Measurements from ENCODE around the gene DNAJC5. TPM values are rescaled to one million over a fixed set of nuclear protein-coding genes. Genes with fewer than 3 reads are reported as not detected.
A peak's percentile ranks its signal among the peaks of the same experiment; 100 is the strongest.

DNAJC5 gene
- total and polyA plus RNA-seq, 2 donors from 2014 or later = 24.4 to 52.3 TPM

DNA sequence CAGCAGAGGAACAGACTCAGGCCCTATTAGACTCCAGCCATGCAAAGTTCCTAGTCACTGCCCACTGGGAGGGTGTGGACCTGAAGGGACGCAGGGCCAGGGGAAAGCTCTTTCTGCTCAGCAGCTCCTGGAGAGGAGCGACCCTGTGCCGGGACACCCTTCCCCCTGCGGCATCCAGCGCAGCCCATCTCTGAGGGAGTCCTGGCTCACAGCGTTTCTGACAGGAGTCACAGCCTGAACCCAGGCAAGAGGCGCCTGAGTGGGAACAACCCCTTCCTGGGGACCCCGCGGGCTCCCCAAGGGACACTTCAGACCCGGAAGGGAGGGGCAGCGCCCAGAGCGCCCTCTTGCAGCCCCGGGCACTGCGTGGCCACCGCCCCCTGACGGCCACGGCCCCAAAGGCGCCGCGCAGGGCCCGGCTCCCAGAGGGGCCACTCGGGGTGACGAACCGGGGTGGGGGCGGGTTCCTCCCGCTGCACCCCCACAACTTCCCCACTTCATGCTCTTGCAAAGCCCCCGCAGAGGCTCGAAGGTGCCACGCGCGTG lies 60.4 kb downstream of the DNAJC5 start:
- H3K4me1 ChIP-seq (ENCODE audit: control insufficient read depth in 2 of 3, insufficient read depth in 2 of 3, low read depth in 1 of 3, low read length in 3 of 3) = peaks cover 0 to 43% (median 5%) of the 10 kb centered on the region in 3 donors
- H3K36me3 ChIP-seq (ENCODE audit: control insufficient read depth in 2 of 3, insufficient read depth in 3 of 3, low read length in 3 of 3) = no peaks in the 10 kb centered on the region
- peak overlapping the region; percentile 88 to 92 for H3K27ac ChIP-seq (ENCODE audit: low read depth in 2 of 2, low read length in 2 of 2)
- intact Hi-C loops (cut with DNase I) = no loop called here
- DNase-seq (peak in 2 of 5 donors; percentile 51 to 92), FAIRE-seq (no peak)
- TF ChIP-seq, protein P1, sequence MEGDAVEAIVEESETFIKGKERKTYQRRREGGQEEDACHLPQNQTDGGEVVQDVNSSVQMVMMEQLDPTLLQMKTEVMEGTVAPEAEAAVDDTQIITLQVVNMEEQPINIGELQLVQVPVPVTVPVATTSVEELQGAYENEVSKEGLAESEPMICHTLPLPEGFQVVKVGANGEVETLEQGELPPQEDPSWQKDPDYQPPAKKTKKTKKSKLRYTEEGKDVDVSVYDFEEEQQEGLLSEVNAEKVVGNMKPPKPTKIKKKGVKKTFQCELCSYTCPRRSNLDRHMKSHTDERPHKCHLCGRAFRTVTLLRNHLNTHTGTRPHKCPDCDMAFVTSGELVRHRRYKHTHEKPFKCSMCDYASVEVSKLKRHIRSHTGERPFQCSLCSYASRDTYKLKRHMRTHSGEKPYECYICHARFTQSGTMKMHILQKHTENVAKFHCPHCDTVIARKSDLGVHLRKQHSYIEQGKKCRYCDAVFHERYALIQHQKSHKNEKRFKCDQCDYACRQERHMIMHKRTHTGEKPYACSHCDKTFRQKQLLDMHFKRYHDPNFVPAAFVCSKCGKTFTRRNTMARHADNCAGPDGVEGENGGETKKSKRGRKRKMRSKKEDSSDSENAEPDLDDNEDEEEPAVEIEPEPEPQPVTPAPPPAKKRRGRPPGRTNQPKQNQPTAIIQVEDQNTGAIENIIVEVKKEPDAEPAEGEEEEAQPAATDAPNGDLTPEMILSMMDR (IDR thresholded peaks at IDR 0.05; ENCODE audit: borderline replicate concordance, extremely low read depth, insufficient read depth) = peak; percentile 33
- H3K27me3 ChIP-seq (ENCODE audit: control insufficient read depth, insufficient read depth, low read length) = no peaks in the 10 kb centered on the region
- H3K4me3 ChIP-seq (ENCODE audit: low read length in 3 of 3) = peak overlapping the region; percentile 63 to 78 (median 73)
- peak overlapping the region in 2 of 3 donors; percentile 89 to 93 for H3K9ac ChIP-seq (ENCODE audit: low read length in 3 of 3)
- H3K9me3 ChIP-seq (ENCODE audit: control insufficient read depth in 2 of 3, insufficient read depth in 1 of 3, low read length in 3 of 3) = no peaks in the 10 kb centered on the region

DNA sequence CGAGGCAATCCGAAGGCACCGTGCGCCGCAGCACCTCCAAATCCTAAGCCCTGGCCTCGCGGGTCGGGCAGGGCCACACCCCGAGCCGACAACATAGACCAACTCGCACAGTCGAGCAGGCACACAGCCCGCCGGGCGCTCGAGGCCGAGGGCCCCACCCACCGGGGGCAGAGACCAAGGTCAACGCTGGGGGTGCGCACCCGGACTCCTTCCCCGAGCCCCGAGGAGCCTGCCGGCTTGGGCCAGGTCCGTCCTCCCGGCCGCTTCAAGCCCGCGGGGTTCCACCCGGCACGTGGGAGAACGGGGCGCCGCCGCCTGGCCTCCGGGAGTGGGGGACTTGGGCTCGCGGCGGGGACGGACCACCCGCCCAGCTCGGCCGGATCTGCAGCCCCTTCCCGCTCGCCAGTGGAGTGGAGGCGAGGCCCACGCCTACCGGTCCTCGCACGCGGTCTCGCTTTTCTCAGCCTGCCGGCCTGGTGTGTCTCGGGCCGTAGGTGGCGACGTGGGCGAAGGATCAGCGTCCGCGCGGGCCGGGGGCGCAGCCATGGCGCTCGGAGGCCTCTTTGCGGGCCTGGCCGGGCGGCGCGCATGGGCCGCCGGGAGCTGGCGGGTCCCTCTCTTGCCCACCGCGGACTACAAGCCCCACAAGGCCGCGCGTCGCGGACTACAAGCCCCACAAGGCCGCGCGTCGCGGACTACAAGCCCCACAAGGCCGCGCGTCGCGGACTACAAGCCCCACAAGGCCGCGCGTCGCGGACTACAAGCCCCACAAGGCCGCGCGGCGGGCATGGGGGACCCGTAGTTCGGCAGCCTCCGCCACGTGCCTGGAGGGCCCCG lies 61.1 kb downstream of the DNAJC5 start, which contains the start of gene UCKL1:
Gene UCKL1 (minus strand): TSS at position 590 of the 837 bp plus-strand sequence. CDS start 44 bp downstream, at position 546.
- Histone ChIP-seq H3K27ac (ENCODE audit: low read depth in 2 of 2, low read length in 2 of 2) (peak within 1 kb of the TSS; percentile 88 to 92), H3K9me3 (ENCODE audit: control insufficient read depth in 2 of 3, insufficient read depth in 1 of 3, low read length in 3 of 3) (no peaks in the 10 kb centered on the region), H3K27me3 (ENCODE audit: control insufficient read depth, insufficient read depth, low read length) (no peaks in the 10 kb centered on the region), H3K36me3 (ENCODE audit: control insufficient read depth in 2 of 3, insufficient read depth in 3 of 3, low read length in 3 of 3) (no peaks in the 10 kb centered on the region), H3K9ac (ENCODE audit: low read length in 3 of 3) (peak within 1 kb of the TSS; percentile 44 to 93 (median 89)), H3K4me3 (ENCODE audit: low read length in 3 of 3) (peak within 1 kb of the TSS; percentile 63 to 78 (median 73)), H3K4me1 (ENCODE audit: control insufficient read depth in 2 of 3, insufficient read depth in 2 of 3, low read depth in 1 of 3, low read length in 3 of 3) (peaks cover 0 to 36% (median 3%) of the 10 kb centered on the region in 3 donors)
- FAIRE-seq = peak; percentile 23
- DNase-seq = peak; percentile 87 to 98 (median 92)
- intact Hi-C loops (cut with DNase I) = no loop called here
- TF ChIP-seq, protein P1 (IDR thresholded peaks at IDR 0.05; ENCODE audit: borderline replicate concordance, extremely low read depth, insufficient read depth) = no peak

DNA sequence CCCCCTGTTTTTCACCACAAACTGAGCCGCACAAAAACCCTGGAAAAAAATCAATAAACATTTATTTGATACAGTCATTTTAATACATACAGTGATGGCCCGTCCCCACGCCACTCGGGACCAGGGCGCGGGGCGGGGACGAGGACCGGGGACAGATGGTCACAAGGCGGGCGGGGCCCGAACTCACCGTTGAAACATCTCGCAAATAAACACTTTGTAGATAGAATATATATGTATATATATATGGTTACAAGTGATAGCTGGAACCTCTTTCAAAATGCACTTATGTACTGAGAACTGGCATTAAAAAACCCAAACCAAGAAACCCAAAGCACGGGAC lies 61.7 kb downstream of the DNAJC5 start:
- DNase-seq = peak in 1 of 5 donors; percentile 94
- intact Hi-C loops (cut with DNase I) = no loop called here
- Histone ChIP-seq H3K27me3 (ENCODE audit: control insufficient read depth, insufficient read depth, low read length) (no peaks in the 10 kb centered on the region), H3K36me3 (ENCODE audit: control insufficient read depth in 2 of 3, insufficient read depth in 3 of 3, low read length in 3 of 3) (peaks cover 0 to 1% (median 0%) of the 10 kb centered on the region in 3 donors), H3K4me3 (ENCODE audit: low read length in 3 of 3) (peak overlapping the region; percentile 6 to 53 (median 29)), H3K27ac (ENCODE audit: low read depth in 2 of 2, low read length in 2 of 2) (no peak overlapping the region), H3K9me3 (ENCODE audit: control insufficient read depth in 2 of 3, insufficient read depth in 1 of 3, low read length in 3 of 3) (no peaks in the 10 kb centered on the region), H3K4me1 (ENCODE audit: control insufficient read depth in 2 of 3, insufficient read depth in 2 of 3, low read depth in 1 of 3, low read length in 3 of 3) (peaks cover 0 to 31% (median 0%) of the 10 kb centered on the region in 3 donors), H3K9ac (ENCODE audit: low read length in 3 of 3) (no peak overlapping the region)
- no peak for FAIRE-seq
- TF ChIP-seq, protein P1 (IDR thresholded peaks at IDR 0.05; ENCODE audit: borderline replicate concordance, extremely low read depth, insufficient read depth) = no peak

All from kidney (tissue), 14 donors.